Hepatocyte (in vitro differentiated cells): ENCODE results near the gene EIF3I. TPM values are rescaled to one million over a fixed set of nuclear protein-coding genes. Genes with fewer than 3 reads are reported as not detected.

Experiments
- DNase-seq: peaks from one replicate; pipeline ENCODE4 v3.0.0-alpha.2; 2016; ENCODE audit warnings: low spot score
- H2AFZ ChIP-seq: fragments of 200-600 bp; sonication (generic); 2 replicates; pipeline ENCODE4 v1.6.0; 2016; ENCODE audit warnings: antibody characterized with exemption, mild to moderate bottlenecking
- H3K27ac ChIP-seq: fragments of 200-600 bp; sonication (generic); 2 replicates; pipeline ENCODE4 v1.5.1; 2016; ENCODE audit warnings: mild to moderate bottlenecking
- H3K27me3 ChIP-seq: fragments of 200-600 bp; sonication (generic); 2 replicates; pipeline ENCODE4 v1.6.1; 2016
- H3K36me3 ChIP-seq: fragments of 200-600 bp; sonication (generic); replicated peaks from 2 replicates; pipeline ENCODE4 v1.5.1; 2016; ENCODE audit warnings: low read depth; ENCODE audit not compliant: insufficient read depth
- H3K4me1 ChIP-seq: fragments of 200-600 bp; sonication (generic); 2 replicates; pipeline ENCODE4 v1.5.1; 2016; ENCODE audit warnings: mild to moderate bottlenecking, moderate library complexity; ENCODE audit not compliant: insufficient read depth
- H3K4me2 ChIP-seq: fragments of 200-600 bp; sonication (generic); 2 replicates; pipeline ENCODE4 v1.6.0; 2016
- H3K4me3 ChIP-seq: fragments of 200-600 bp; sonication (generic); 2 replicates; pipeline ENCODE4 v1.5.1; 2016; ENCODE audit warnings: mild to moderate bottlenecking
- H3K79me2 ChIP-seq: fragments of 200-600 bp; sonication (generic); 2 replicates; pipeline ENCODE4 v1.6.0; 2017; ENCODE audit warnings: mild to moderate bottlenecking
- H3K9me2 ChIP-seq: fragments of 200-600 bp; sonication (generic); replicated peaks from 2 replicates; pipeline ENCODE4 v1.6.0; 2017; ENCODE audit warnings: mild to moderate bottlenecking; ENCODE audit not compliant: insufficient read depth
- H3K9me3 ChIP-seq: fragments of 200-600 bp; sonication (generic); 2 replicates; pipeline ENCODE4 v1.5.1; 2016; ENCODE audit warnings: low read depth, mild to moderate bottlenecking
- H4K20me1 ChIP-seq: fragments of 200-600 bp; sonication (generic); 2 replicates; pipeline ENCODE4 v1.6.0; 2016; ENCODE audit warnings: mild to moderate bottlenecking; ENCODE audit not compliant: insufficient read depth, poor library complexity, severe bottlenecking
- CTCF ChIP-seq: fragments of 200-600 bp; sonication (generic); IDR thresholded peaks from 2 replicates; pipeline ENCODE4 v1.5.1; 2016; ENCODE audit warnings: antibody characterized with exemption, mild to moderate bottlenecking; ENCODE audit not compliant: poor library complexity
- EZH2 ChIP-seq: fragments of 200-600 bp; sonication (generic); IDR thresholded peaks from 2 replicates; pipeline ENCODE4 v1.6.1; 2016; ENCODE audit warnings: antibody characterized with exemption, mild to moderate bottlenecking, borderline replicate concordance
- EZH2phosphoT487 ChIP-seq: fragments of 200-600 bp; sonication (generic); IDR thresholded peaks from one replicate; pipeline ENCODE4 v1.6.1; 2018; ENCODE audit warnings: antibody characterized with exemption, mild to moderate bottlenecking, low read depth, moderate library complexity; ENCODE audit not compliant: unreplicated experiment, severe bottlenecking
- WGBS: methylation state at CpG from one replicate; pipeline ENCODE4 v1.1.6; 2016; ENCODE audit warnings: low lambda C conversion rate; ENCODE audit errors: missing lambda C conversion rate; 5-methylcytosine and 5-hydroxymethylcytosine counted together
- polyA plus RNA-seq: library from polyadenylated mRNA; unstranded; fragments of >200 nt; fragmentation: Nextera tagmentation; extraction: Ambion mirVana; gene quantifications from 2 replicates; pipeline ENCODE4 v1.2.1, GENCODE V29; 2016
- total RNA-seq: library from RNA; depleted of rRNA; stranded (reverse); fragments of >200 nt; gene quantifications from 2 replicates; pipeline ENCODE4 v1.2.3, GENCODE V29; 2014

The EIF3I gene
- total and polyA plus RNA-seq, 2 experiments from 2014 or later, result 177 to 227 TPM

DNA sequence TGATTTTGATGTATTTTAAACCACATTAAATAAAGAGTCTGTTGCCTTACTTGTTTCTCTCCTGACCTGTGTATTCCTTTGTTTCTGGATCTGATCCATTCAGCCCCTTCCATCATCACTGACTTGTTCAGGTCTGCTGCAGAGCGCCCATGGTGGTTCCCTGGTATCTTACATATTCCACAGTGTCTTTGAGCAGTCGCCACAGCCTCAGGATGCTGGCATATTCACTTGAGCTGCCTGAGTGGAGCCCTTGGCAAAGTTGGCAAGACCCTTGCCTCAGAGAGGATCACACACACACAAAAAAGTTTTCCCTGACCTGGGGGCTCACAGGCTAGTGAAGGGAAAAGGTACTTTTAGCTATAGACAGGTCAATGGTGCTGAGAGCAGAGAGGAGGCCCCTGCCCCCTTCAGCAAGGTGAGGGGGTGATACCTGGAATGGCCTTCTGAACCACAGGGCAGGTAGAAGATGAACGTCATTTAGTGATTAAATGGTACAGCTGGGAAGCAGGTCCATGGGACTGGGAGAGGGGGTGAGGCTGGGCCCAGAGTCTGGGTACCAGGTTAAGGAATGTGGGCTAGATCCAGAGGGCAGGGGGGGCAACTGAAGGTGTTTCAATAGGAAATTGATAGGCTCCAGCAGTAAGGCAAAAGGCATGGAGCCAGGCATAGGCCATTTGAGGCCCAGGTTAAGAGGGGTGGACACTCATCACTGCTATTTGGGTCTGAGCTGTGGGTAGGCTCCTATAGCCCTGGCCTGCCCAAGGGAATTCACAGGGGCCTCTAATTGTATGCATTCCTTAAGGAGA lies 23.8 kb upstream of the EIF3I start:
- Histone ChIP-seq H3K27me3 (no peaks in the 10 kb centered on the region), H4K20me1 (no peaks in the 10 kb centered on the region), H3K36me3 (no peaks in the 10 kb centered on the region), H3K79me2 (no peaks in the 10 kb centered on the region), H3K9me2 (no peaks in the 10 kb centered on the region), H3K27ac (no peak overlapping the region), H3K4me1 (no peaks in the 10 kb centered on the region), H3K4me2 (no peak overlapping the region), H3K4me3 (no peak overlapping the region), H2AFZ (no peak overlapping the region), H3K9me3 (no peaks in the 10 kb centered on the region)
- 90% methylated on average over 3 of the region's 3 CpGs for WGBS
- TF ChIP-seq EZH2 (no peak), EZH2phosphoT487 (no peak), CTCF (no peak)
- DNase-seq, result no peak

DNA sequence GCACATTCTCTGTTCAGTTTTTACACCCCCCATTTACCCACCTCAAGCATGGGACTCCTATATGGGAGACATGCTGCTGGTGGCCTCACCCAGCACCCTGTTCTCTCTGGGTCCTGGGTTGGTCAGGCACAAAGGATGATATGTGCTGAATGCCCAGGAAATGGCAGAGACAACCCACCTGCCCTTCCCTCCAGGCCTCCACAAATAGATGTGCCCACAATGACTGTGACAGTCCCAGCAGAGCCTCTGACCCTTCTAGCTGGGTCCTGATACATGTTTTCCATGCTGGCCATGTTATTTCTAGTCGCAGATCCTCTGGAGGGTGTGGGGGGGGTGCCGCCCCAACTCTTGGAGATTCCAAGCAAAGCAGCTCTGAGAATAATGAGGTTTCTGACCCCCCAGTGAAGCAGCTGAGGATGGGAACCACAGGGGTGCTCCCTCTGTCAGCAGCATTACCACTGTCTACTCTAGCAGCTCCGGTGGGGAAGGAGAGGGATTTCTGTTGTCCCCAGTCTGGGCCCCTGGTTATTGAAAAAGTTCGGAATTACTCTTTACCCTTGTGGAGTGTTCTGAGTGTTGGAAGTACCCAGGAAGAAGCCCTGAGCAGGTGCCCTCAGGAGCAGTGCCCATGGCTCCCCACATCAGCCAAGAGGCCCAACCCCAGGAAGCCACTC lies 23.0 kb upstream of the EIF3I start:
- DNase-seq, result no peak
- Histone ChIP-seq H3K27me3 (no peaks in the 10 kb centered on the region), H3K36me3 (no peaks in the 10 kb centered on the region), H3K27ac (peak overlapping the region; percentile 82), H3K9me3 (no peaks in the 10 kb centered on the region), H2AFZ (no peak overlapping the region), H3K79me2 (no peaks in the 10 kb centered on the region), H3K4me1 (no peaks in the 10 kb centered on the region), H4K20me1 (no peaks in the 10 kb centered on the region), H3K9me2 (no peaks in the 10 kb centered on the region), H3K4me2 (peak overlapping the region; percentile 97), H3K4me3 (no peak overlapping the region)
- WGBS, result 86% methylated on average over 4 of the region's 4 CpGs
- TF ChIP-seq CTCF (no peak), EZH2 (no peak), EZH2phosphoT487 (no peak)

DNA sequence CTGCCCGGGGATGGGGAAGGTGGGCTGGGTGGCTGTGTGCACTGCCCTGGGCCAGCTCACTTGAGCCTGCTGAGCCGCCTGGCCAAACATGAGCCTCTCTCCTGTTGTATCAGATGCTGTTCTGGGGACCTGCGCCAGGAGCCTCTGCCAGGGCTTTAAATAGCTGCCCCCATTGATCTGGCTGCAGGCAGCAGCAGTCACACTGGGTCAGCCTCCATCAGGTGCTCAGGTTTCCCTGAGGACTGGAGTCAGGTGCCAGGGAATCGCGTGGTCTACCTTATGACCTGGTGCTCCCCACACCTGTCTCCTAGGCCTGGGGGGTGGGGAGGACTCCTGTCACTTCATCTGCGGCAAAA lies 22.5 kb upstream of the EIF3I start:
- Histone ChIP-seq H3K4me2 (peak overlapping the region; percentile 97), H3K27me3 (no peaks in the 10 kb centered on the region), H3K4me3 (peak overlapping the region; percentile 31), H4K20me1 (no peaks in the 10 kb centered on the region), H3K36me3 (no peaks in the 10 kb centered on the region), H3K79me2 (no peaks in the 10 kb centered on the region), H3K4me1 (no peaks in the 10 kb centered on the region), H3K27ac (peak overlapping the region; percentile 82), H3K9me2 (no peaks in the 10 kb centered on the region), H3K9me3 (no peaks in the 10 kb centered on the region), H2AFZ (no peak overlapping the region)
- WGBS, result 45% methylated on average over 6 of the region's 6 CpGs
- TF ChIP-seq EZH2phosphoT487 (no peak), CTCF (no peak), EZH2 (no peak)
- DNase-seq, result no peak
